ENCODE results near the gene CFAP74.
A peak's percentile ranks its signal among the peaks of the same experiment; 100 is the strongest.

CFAP74 gene

DNA sequence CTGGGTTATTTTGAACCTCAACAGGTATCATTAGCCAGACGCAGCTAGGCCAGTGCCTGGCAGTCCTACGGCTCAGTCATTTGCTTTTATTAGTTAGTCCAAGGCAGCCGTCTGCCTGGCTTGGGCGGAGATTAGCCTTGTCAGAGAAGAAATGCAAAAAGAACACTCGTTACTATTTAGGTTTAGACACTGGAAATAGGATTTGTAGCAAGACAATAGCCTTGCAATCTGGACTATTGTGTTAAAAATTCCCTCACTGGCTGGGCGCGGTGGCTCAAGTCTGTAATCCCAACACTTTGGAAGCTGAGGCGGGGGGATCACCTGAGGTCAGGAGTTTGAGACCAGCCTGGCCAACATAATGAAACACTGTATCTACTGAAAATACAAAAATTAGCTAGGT is 35.7 kb upstream of the CFAP74 start:
- DNase-seq = no peak

GRCh38 chr1:2038229-2038628 is 34.6 kb upstream of the CFAP74 start:
- no peak for DNase-seq

- no peak for DNase-seq
Observed at GRCh38 chr1:2037314-2037979, 33.9 kb upstream of the CFAP74 start.

DNA sequence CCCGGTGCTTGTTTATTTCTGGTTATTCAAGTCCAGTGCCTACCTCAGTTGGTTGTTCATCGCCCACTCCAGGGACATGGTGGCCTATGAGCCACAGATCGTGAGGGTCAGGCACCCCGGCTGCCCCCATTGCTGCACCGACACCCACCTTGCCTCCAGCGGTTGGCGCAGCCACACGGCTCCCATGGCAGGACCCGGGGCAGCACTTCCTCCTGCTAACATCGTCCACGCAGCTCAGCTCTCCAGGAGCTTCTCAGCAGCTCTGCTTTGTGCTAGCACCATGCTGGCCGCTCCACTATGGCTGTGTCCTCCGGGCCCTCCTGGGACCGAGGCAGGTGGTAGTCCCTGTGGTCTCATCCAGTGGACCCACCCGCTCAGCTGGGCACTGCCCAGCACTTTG is 32.7 kb upstream of the CFAP74 start:
- no peak for DNase-seq

DNA sequence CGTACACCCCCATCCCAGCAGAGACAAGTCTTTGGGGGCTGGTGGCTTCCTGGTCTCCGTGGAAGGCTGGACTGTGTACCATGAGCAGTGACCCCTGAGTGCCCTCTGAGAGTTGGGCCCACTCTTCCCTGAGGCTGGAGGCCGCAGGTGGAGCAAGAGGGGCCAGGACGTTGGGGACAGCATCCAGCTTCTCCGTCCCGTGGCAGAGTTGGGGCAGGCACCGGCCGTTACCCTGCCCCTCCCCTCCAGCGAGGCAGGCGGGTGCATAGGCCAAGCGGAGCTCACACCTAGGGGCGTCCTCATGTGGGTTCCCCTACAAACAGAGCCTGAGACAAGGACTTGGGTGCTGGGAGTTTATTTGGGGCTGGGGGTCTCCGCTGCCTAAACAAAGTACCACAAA is 29.6 kb upstream of the CFAP74 start:
- no peak for DNase-seq

- DNase-seq = no peak
Observed at GRCh38 chr1:2032737-2033136, 29.2 kb upstream of the CFAP74 start.

DNA sequence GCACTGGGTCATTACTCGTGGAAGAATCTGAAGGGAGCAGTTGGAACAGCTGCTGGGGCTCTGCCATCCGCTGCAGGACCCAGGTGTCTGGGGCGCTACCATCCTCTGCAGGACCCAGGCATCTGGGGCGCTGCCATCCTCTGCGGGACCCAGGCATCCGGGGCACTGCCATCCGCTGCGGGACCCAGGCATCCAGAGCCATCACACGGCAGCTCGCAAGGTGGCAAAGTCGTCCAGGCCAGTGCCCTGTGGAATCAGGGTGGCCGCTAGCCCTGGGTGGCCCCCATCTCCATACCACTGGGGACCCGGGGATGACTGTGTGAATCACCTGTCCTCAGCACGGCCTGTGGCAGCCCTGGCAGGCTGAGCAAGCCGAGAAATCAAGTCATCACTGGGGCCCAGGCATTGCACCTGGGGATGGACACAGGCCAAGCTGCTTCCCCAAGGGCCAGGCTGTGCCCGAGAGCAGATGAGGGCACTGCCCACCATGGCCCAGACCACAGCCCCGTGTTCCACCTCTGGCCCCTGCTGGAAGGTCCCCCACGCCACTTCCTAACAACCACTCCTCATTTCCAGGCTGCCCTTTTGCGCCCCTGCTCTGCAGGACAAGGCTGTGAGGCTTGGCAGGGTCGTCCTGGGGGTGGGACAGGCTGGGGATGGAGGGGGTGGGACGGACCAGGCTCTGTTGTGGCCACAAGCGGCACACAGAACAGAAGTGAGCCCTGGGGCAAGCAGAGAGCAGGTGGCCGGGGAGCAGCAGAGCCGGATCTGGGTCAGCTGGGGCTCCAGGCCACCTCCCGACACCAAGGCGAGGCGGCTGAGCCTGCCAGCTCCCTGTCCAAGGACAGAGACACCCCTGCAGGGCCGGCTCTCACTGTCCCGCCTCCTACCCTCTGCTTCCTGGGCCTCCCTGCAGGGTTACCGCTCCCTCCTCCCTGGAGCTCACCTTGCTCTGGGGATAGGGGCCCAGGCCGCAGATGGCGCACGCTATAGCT is 28.3 kb upstream of the CFAP74 start:
- DNase-seq = no peak

- no peak for DNase-seq
Observed at GRCh38 chr1:2030076-2030871, 26.7 kb upstream of the CFAP74 start.

GRCh38 chr1:2029561-2029960 is 26.0 kb upstream of the CFAP74 start:
- no peak for DNase-seq

DNA sequence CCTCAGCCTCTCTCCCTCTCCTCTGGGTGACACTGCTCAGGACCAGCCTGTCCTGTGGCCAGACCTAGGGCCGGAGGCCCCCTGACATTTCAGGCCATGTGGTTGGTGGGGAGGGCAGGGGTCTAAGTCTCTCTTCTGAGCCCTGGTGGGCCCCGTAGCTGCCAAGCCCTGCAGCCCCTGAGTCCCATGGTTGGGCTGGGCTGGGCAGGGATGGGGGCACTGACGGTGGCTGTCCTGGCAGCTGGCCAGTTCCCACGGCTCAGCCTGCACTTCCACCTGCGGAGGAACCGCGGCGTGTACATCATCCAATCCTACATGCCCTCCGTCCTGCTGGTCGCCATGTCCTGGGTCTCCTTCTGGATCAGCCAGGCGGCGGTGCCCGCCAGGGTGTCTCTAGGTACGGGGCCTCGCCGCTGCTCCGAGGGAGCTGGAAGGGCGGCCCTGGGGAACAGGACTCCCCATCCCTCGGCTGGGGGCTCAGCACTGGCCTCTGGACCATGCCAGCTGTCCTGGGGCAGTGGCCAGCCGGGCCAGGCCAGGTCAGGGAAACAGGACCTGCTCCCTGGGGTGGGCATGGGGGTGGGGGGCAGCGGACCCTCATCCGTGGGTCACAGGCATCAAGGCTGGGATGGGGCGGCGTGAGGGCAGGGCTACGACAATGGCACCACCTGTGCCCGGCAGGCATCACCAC is 25.4 kb upstream of the CFAP74 start:
- no peak for DNase-seq

- no peak for DNase-seq
Observed at GRCh38 chr1:2027961-2028583, 24.5 kb upstream of the CFAP74 start.

DNA sequence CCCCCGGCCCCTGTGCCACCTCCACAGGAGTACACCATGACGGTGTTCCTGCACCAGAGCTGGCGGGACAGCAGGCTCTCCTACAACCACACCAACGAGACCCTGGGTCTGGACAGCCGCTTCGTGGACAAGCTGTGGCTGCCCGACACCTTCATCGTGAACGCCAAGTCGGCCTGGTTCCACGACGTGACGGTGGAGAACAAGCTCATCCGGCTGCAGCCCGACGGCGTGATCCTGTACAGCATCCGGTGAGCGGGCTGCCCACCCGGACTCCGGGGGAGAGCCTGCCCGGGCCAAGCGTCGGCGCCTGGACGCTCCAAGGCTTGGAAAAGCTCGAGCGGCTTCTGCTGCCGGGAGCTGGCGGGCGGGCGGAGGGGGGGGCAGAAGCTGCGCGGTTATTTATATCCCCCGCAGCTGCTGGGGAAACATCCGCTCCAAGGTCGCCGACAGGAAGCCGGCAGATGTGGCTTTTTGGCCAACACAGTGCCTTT is 21.9 kb upstream of the CFAP74 start:
- DNase-seq = peak; percentile 34

GRCh38 chr1:2024887-2025286 is 21.3 kb upstream of the CFAP74 start:
- DNase-seq = no peak

- no peak for DNase-seq
Observed at GRCh38 chr1:2024451-2024850, 20.9 kb upstream of the CFAP74 start.

DNA sequence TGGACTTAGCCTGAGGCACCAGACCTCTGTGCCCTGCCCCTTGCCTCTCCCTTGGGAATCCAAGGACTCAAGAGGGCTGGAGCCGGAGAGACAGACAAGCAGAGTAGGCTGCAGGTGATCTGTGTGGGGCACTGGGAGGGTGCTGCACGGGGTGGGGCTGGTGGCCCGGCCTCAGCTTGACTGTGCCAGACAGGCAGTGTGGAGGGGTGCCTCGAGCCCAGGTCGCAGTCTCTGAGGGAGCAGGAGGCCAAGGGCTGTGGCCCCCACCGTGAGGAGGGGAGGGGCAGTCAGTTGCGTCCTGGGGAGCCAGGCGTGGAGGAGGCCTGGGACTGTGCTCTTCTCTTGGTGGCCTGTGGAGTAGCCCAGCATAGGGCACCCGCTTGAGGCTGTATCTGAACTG is 19.6 kb upstream of the CFAP74 start:
- no peak for DNase-seq

- DNase-seq = no peak
Observed at GRCh38 chr1:2022063-2022770, 18.6 kb upstream of the CFAP74 start.

DNA sequence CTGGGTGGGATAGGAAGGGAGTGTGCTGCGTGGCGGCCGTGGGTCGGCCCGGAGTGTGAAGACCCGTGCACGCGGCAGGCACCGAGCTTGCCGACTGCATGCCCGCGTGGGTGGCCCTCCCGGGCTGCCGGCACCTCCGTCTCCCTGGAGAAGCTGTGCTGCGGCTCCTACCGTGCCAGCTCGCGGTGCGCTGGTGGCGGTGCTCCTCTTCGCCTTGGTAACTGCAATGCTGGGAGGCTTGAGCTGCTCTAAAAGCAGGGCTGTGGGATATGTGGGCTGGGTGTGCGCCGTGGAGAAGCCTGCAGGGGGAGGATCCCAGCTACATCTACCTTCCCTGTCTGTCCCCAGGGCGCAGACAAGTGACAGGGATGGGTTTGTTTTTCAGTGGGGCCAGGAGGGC is 18.0 kb upstream of the CFAP74 start:
- no peak for DNase-seq

GRCh38 chr1:2020310-2020655 is 16.7 kb upstream of the CFAP74 start:
- no peak for DNase-seq

- DNase-seq = no peak
Observed at GRCh38 chr1:2019571-2020309, 16.2 kb upstream of the CFAP74 start.

DNA sequence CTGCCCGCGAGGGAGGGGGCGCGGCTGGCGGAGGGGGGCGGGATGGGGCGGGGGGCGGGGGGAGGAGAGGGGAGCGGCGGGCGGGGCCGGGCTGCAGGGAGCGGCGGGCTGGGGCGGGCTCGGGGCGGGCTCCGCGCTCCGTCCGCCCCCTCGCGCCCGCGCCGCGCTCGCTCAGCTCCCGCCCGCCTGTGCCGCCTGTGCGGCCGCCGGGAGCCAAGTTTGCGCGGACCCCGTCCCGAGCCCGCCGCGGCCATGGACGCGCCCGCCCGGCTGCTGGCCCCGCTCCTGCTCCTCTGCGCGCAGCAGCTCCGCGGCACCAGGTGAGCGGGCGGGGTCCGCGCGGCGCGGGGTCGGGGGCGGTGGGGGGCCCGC is 15.6 kb upstream of the CFAP74 start, which contains the start of gene GABRD:
TSS of gene GABRD (plus strand) at position 174 of the 372 bp plus-strand sequence. CDS start at position 253, 79 bp downstream.
- DNase-seq = peak; percentile 60
